Chondrocyte (in vitro differentiated cells): ENCODE data around the gene TH. TPM values are rescaled to one million over a fixed set of nuclear protein-coding genes. Genes with fewer than 3 reads are reported as not detected.

Experiments used
- DNase-seq: peaks from one replicate; pipeline ENCODE4 v3.0.0; 2021; ENCODE audit warnings: mixed read lengths, low spot score
- H3K27ac Mint-ChIP-seq: one replicate; pipeline ENCODE4 v1.8.0; 2021; ENCODE audit warnings: mild to moderate bottlenecking, moderate library complexity, mixed read lengths; ENCODE audit not compliant: unreplicated experiment
- H3K27me3 Mint-ChIP-seq: 2 replicates; pipeline ENCODE4 v1.8.0; 2021; ENCODE audit warnings: low read depth, mixed read lengths
- H3K36me3 Mint-ChIP-seq: 2 replicates; pipeline ENCODE4 v1.8.0; 2021; ENCODE audit warnings: low read depth, mixed read lengths
- H3K4me1 Mint-ChIP-seq: 2 replicates; pipeline ENCODE4 v1.8.0; 2021; ENCODE audit warnings: low read depth, mild to moderate bottlenecking, mixed read lengths
- H3K4me3 Mint-ChIP-seq: one replicate; pipeline ENCODE4 v1.8.0; 2021; ENCODE audit warnings: mild to moderate bottlenecking, moderate library complexity, mixed read lengths; ENCODE audit not compliant: unreplicated experiment
- H3K9me3 Mint-ChIP-seq: 2 replicates; pipeline ENCODE4 v1.8.0; 2021; ENCODE audit warnings: low read depth, mixed read lengths
- CTCF ChIP-seq: fragments of 200-600 bp; sonication (generic); IDR thresholded peaks from 2 replicates; pipeline ENCODE4 v1.5.0; 2021; ENCODE audit warnings: antibody characterized with exemption, mild to moderate bottlenecking, moderate library complexity
- total RNA-seq: library from RNA; stranded (reverse); gene quantifications from 3 replicates; pipeline ENCODE4 v1.2.1, GENCODE V29; 2021

Gene TH
- total RNA-seq, 1 donor from 2014 or later: not detected

DNA sequence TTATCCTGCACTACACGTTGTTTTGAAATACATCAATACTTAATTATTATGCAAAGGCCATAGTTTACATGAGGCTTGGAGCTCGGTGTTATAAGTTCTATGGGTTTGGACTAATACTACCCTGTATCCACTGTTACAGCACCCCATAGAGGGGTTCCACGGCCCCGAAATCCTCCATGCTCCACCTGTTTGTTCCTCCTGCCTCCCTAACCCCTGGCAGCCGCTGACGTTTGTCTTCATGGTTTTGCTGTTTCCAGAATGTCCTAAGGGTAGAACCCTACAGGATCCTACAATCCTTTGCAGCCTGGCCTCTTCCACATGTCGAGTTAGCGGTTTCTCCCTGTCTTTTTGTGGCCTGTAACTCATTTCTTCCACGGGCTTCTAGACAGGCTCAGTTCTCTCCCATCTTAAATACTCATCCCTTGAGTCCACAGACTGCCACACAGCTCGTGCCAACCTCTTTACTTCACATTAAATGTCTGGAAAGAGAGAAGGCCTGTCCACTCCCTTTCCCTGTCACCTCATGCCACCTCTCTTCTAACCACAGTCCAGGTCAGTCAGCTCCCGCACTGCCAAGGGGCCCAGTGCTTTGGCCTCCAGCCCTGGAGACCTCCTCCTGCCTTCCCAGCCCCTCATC lies 42.4 kb upstream of the TH start:
- no peak overlapping the region for H3K4me3 Mint-ChIP-seq
- no peak overlapping the region for H3K27ac Mint-ChIP-seq
- peak; percentile 51 for DNase-seq
- H3K4me1 Mint-ChIP-seq: peaks cover 6% of the 10 kb centered on the region
- TF ChIP-seq CTCF: no peak
- H3K27me3 Mint-ChIP-seq: peaks cover 36% of the 10 kb centered on the region
- H3K36me3 Mint-ChIP-seq: no peaks in the 10 kb centered on the region
- H3K9me3 Mint-ChIP-seq: no peaks in the 10 kb centered on the region

DNA sequence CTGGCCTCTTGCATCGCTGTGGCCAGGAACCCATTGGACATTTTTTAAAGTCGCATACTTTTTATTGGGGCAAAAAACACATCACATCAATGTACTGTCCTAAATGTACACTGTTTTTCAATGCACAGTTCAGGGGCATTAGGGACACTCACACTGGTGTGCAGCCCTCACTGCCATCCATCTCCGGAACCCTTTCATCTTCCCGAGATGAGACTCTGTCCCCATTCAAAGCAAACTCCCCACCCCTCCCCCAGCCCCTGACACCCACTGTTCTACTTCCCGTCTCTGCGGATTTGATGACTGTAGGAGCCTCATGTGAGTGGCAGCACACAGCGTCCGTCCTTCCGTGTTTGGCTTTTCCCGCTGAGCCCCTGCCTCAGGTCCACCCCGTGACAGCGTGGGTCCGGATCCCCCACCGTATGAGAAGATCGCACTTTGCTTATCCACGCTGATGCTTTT lies 41.8 kb upstream of the TH start:
- peak; percentile 26 for DNase-seq
- Mint-ChIP-seq H3K9me3 (no peaks in the 10 kb centered on the region), H3K4me1 (peaks cover 6% of the 10 kb centered on the region), H3K4me3 (no peak overlapping the region), H3K27me3 (peaks cover 30% of the 10 kb centered on the region), H3K36me3 (no peaks in the 10 kb centered on the region), H3K27ac (no peak overlapping the region)
- no peak for TF ChIP-seq CTCF

DNA sequence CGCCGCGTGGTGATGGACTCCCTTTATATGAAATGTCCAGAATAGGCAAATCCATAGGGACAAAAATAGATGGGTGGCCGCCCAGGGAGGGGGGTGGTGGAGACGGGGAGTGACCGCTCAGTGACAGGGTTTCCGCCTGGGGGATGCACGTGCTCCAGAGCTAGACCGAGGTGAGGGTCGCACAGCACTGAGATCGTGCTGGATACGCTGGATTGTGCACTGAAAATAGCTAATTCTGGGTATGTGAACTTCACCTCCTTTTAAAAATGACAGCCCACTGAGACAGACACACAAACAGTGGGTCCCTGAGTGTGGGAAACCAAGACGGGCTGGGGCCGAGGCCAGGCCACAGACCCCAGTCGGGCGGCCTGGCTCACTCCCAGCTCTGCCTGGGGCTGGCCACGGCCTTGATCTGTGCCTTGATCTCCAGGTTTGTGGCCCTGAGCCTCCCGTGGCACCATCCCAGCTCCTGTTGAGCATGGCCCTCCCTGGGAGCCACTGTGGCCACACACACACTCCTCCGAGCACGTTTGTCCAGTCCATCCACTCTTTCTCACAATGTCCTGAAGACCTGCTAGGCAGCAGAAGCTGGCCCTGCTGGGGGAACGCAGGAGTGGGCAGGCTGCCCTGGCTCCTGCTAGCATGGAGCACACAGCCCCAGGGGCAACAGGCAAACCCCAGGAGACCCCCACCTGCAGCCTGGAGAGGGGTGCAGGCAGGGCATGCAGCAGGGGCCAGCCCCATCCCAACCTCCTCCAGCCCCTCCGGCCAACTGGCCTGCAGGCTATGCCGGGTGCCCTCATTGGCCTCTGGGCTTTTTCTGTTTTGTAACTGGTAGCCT lies 41.0 kb upstream of the TH start:
- no peak for TF ChIP-seq CTCF
- H3K9me3 Mint-ChIP-seq: no peaks in the 10 kb centered on the region
- H3K4me3 Mint-ChIP-seq: no peak overlapping the region
- H3K4me1 Mint-ChIP-seq: peaks cover 6% of the 10 kb centered on the region
- peak; percentile 77 for DNase-seq
- no peak overlapping the region for H3K27ac Mint-ChIP-seq
- no peaks in the 10 kb centered on the region for H3K36me3 Mint-ChIP-seq
- peaks cover 25% of the 10 kb centered on the region for H3K27me3 Mint-ChIP-seq

DNA sequence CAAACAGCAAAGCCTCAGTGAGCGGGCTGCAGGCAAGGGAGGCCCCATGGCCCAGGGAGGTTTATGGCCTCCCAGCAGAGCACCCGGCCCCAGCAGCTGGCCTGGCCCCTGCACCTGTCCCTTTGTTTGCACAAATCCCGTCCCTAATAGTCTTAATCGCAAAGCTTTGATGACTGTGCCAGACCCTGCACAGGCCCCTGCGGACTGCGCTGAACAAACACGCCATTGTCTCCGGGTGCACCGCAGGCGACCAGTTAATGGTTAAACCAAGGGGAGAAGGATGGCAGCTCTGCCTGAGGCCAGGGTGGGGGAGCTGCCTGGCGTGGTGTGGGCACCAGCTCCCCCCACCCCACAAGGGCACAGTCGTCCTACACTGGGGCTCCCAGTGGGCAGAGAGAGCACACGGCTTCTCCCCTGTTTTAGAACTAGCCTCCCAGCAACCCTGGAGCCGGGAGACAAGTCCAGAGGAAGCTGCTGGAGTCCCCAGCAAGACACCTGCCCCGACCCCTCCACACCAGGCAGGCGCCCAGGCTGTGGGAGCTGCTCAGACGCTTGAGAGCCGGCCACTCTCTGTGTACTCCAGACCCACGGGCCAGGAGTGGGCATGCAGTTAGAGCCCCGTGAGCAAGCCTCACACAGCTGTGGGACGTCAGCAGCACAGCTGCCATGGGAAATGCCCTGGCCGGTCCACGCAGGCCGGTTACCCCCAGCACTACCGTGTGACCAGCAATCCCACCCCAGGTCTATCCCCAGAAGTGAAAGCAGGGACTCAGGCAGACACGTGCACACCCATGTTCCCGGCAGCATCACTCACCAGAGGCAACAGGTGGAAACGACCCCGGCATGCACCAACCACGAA lies 39.7 kb upstream of the TH start:
- Mint-ChIP-seq H3K27ac (no peak overlapping the region), H3K9me3 (peaks cover 2% of the 10 kb centered on the region), H3K4me3 (no peak overlapping the region), H3K36me3 (peaks cover 1% of the 10 kb centered on the region), H3K27me3 (peaks cover 28% of the 10 kb centered on the region), H3K4me1 (peaks cover 6% of the 10 kb centered on the region)
- no peak for TF ChIP-seq CTCF
- DNase-seq: peak; percentile 86
